Duodenal mucosa (tissue), 2 donors: ENCODE results near the gene CLRN3.
A peak's percentile ranks its signal among the peaks of the same experiment; 100 is the strongest.

Experiments
- H3K27ac ChIP-seq: one replicate; pipeline ENCODE4 v1.7.0; 2013; ENCODE audit warnings: low read depth, low read length
- H3K27me3 ChIP-seq, 2 donors: one replicate each; pipeline ENCODE4 v1.7.0; 2013; ENCODE audit warnings: low read length in 2 of 2, control low read depth in 1 of 2; ENCODE audit not compliant: insufficient read depth in 2 of 2, control insufficient read depth in 1 of 2
- H3K36me3 ChIP-seq, 2 donors: one replicate each; pipeline ENCODE4 v1.7.0; 2013; ENCODE audit warnings: low read length in 2 of 2, control low read depth in 1 of 2; ENCODE audit not compliant: insufficient read depth in 2 of 2, control insufficient read depth in 1 of 2
- H3K4me1 ChIP-seq, 2 donors: one replicate each; pipeline ENCODE4 v1.7.0; 2013; ENCODE audit warnings: low read length in 2 of 2, control low read depth in 1 of 2; ENCODE audit not compliant: insufficient read depth in 2 of 2, control insufficient read depth in 1 of 2
- H3K4me3 ChIP-seq, 2 donors: one replicate each; pipeline ENCODE4 v1.7.0; 2013; ENCODE audit warnings: low read length in 2 of 2, low read depth in 1 of 2
- H3K9ac ChIP-seq, 2 donors: one replicate each; pipeline ENCODE4 v1.7.0; 2013; ENCODE audit warnings: low read length in 2 of 2, low read depth in 1 of 2
- H3K9me3 ChIP-seq, 2 donors: one replicate each; pipeline ENCODE4 v1.7.0; 2013; ENCODE audit warnings: low read length in 2 of 2, control low read depth in 1 of 2; ENCODE audit not compliant: control insufficient read depth in 1 of 2

The CLRN3 gene

GRCh38 chr10:127909716-127910463, 17.1 kb upstream of the CLRN3 start:
- Histone ChIP-seq H3K9ac (no peak overlapping the region), H3K36me3 (no peaks in the 10 kb centered on the region), H3K27me3 (no peaks in the 10 kb centered on the region), H3K27ac (no peak overlapping the region), H3K4me3 (no peak overlapping the region), H3K4me1 (peaks cover 42 to 45% of the 10 kb centered on the region in 2 donors), H3K9me3 (no peaks in the 10 kb centered on the region)

GRCh38 chr10:127908959-127909267, 16.2 kb upstream of the CLRN3 start:
- no peaks in the 10 kb centered on the region for H3K27me3 ChIP-seq
- peaks cover 45 to 48% of the 10 kb centered on the region in 2 donors for H3K4me1 ChIP-seq
- H3K9me3 ChIP-seq: no peaks in the 10 kb centered on the region
- H3K9ac ChIP-seq: peak overlapping the region in 1 of 2 donors; percentile 62
- peak overlapping the region in 1 of 2 donors; percentile 21 for H3K4me3 ChIP-seq
- no peaks in the 10 kb centered on the region for H3K36me3 ChIP-seq
- H3K27ac ChIP-seq: no peak overlapping the region

GRCh38 chr10:127908106-127908958, 15.6 kb upstream of the CLRN3 start:
- H3K9me3 ChIP-seq: no peaks in the 10 kb centered on the region
- peak overlapping the region; percentile 62 to 69 for H3K9ac ChIP-seq
- no peaks in the 10 kb centered on the region for H3K27me3 ChIP-seq
- H3K4me1 ChIP-seq: peaks cover 45 to 48% of the 10 kb centered on the region in 2 donors
- H3K4me3 ChIP-seq: peak overlapping the region; percentile 64 to 71
- H3K27ac ChIP-seq: peak overlapping the region; percentile 71
- H3K36me3 ChIP-seq: no peaks in the 10 kb centered on the region

- no peaks in the 10 kb centered on the region for H3K27me3 ChIP-seq
- peaks cover 45 to 48% of the 10 kb centered on the region in 2 donors for H3K4me1 ChIP-seq
- H3K9ac ChIP-seq: peak overlapping the region; percentile 62 to 69
- H3K9me3 ChIP-seq: no peaks in the 10 kb centered on the region
- H3K36me3 ChIP-seq: no peaks in the 10 kb centered on the region
- H3K4me3 ChIP-seq: peak overlapping the region; percentile 64 to 71
- H3K27ac ChIP-seq: peak overlapping the region; percentile 71
These were observed 14.8 kb upstream of the CLRN3 start for GRCh38 chr10:127907411-127908105.

- H3K27ac ChIP-seq: peak within 1 kb of the TSS; percentile 71
- H3K9me3 ChIP-seq: no peaks in the 10 kb centered on the region
- H3K27me3 ChIP-seq: no peaks in the 10 kb centered on the region
- H3K9ac ChIP-seq: peak within 1 kb of the TSS; percentile 62 to 69
- H3K4me3 ChIP-seq: peak within 1 kb of the TSS; percentile 64 to 71
- H3K4me1 ChIP-seq: peaks cover 45 to 48% of the 10 kb centered on the region in 2 donors
- H3K36me3 ChIP-seq: no peaks in the 10 kb centered on the region
These were observed 14.0 kb upstream of the CLRN3 start, which contains the start of gene PTPRE for GRCh38 chr10:127906548-127907377. PTPRE (plus strand) TSS chr10:127907103; CDS start chr10:128040882, 133,779 bp downstream.

- no peaks in the 10 kb centered on the region for H3K9me3 ChIP-seq
These were observed 13.1 kb upstream of the CLRN3 start for GRCh38 chr10:127905848-127906261.

GRCh38 chr10:127905001-127905847, 12.5 kb upstream of the CLRN3 start:
- Histone ChIP-seq H3K36me3 (no peaks in the 10 kb centered on the region), H3K9me3 (no peaks in the 10 kb centered on the region), H3K9ac (no peak overlapping the region), H3K4me3 (no peak overlapping the region), H3K27me3 (no peaks in the 10 kb centered on the region), H3K27ac (no peak overlapping the region), H3K4me1 (peaks cover 39 to 44% of the 10 kb centered on the region in 2 donors)

More at GRCh38 chr10:127905848-127906261, 13.1 kb upstream of the CLRN3 start:
- peak overlapping the region in 1 of 2 donors; percentile 3 for H3K4me3 ChIP-seq
- H3K27ac ChIP-seq: peak overlapping the region; percentile 71
- H3K9ac ChIP-seq: peak overlapping the region; percentile 16 to 54
- no peaks in the 10 kb centered on the region for H3K36me3 ChIP-seq
- peaks cover 45 to 48% of the 10 kb centered on the region in 2 donors for H3K4me1 ChIP-seq
- H3K27me3 ChIP-seq: no peaks in the 10 kb centered on the region

GRCh38 chr10:127904311-127905000, 11.7 kb upstream of the CLRN3 start:
- no peak overlapping the region for H3K9ac ChIP-seq
- H3K27ac ChIP-seq: no peak overlapping the region
- H3K4me3 ChIP-seq: no peak overlapping the region

More at GRCh38 chr10:127904311-127905000, 11.7 kb upstream of the CLRN3 start:
- Histone ChIP-seq H3K9me3 (no peaks in the 10 kb centered on the region), H3K4me1 (peaks cover 36 to 46% of the 10 kb centered on the region in 2 donors), H3K36me3 (no peaks in the 10 kb centered on the region), H3K27me3 (no peaks in the 10 kb centered on the region)
